Large intestine (tissue), 3 donors: Measurements from ENCODE around the gene ZNF692. TPM values are rescaled to one million over a fixed set of nuclear protein-coding genes. Genes with fewer than 3 reads are reported as not detected.
A peak's percentile ranks its signal among the peaks of the same experiment; 100 is the strongest.

ENCODE experiments used
- DNase-seq, 2 donors: peaks; one replicate each; pipeline versions ENCODE4 v3.0.0 to v3.0.0-alpha.2; 2013
- H3K27ac ChIP-seq: one replicate; pipeline ENCODE4 v1.5.1; 2013; ENCODE audit warnings: low read length
- H3K27me3 ChIP-seq: 2 replicates; pipeline ENCODE4 v1.6.1; 2013; ENCODE audit warnings: low read length; ENCODE audit not compliant: control insufficient read depth, insufficient read depth
- H3K36me3 ChIP-seq: 2 replicates; pipeline ENCODE4 v1.6.1; 2013; ENCODE audit warnings: low read length; ENCODE audit not compliant: control insufficient read depth, insufficient read depth
- H3K4me1 ChIP-seq: one replicate; pipeline ENCODE4 v1.6.1; 2013; ENCODE audit warnings: low read length; ENCODE audit not compliant: control insufficient read depth, insufficient read depth
- H3K4me3 ChIP-seq: one replicate; pipeline ENCODE4 v1.5.1; 2013; ENCODE audit warnings: low read length
- H3K9me3 ChIP-seq: one replicate; pipeline ENCODE4 v1.6.1; 2013; ENCODE audit warnings: mild to moderate bottlenecking, low read depth, low read length, moderate library complexity; ENCODE audit not compliant: control insufficient read depth
- WGBS: methylation state at CpG from one replicate; pipeline ENCODE4 v1.1.5; 2013; ENCODE audit warnings: low lambda C conversion rate; ENCODE audit not compliant: insufficient coverage; 5-methylcytosine and 5-hydroxymethylcytosine counted together
- polyA plus RNA-seq: library from polyadenylated mRNA; unstranded; fragments of 120-200 nt; gene quantifications from one replicate; pipeline ENCODE4 v1.2.1, GENCODE V29; 2013

Gene ZNF692
- polyA plus RNA-seq, 1 donor, result 58.4 TPM

DNA sequence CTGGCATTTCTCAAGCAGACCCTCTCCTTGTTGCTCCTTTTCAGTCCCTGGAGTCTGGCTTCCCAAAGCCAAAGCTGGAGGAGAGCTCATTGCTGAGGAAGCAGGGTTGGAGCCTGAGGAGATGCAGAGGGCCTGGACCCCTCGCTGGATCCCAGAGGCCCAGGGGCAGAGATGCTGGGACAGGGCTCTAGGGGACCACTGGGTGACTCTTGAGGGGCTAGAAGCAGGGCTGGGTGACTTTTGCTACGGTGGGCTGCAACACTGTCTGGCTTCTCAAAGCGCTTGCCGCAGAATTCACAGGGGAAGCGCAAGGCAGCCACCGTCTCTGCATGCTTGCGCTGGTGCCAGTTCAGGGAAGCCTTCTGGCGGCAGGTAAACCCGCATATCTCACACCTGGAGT is 8.8 kb downstream of the ZNF692 start:
- H3K27me3 ChIP-seq, result no peaks in the 10 kb centered on the region
- peaks cover 8% of the 10 kb centered on the region for H3K9me3 ChIP-seq
- DNase-seq, result no peak
- no CpG with 5 or more reads among the region's 9 CpGs for WGBS
- no peaks in the 10 kb centered on the region for H3K4me1 ChIP-seq
- no peak overlapping the region for H3K4me3 ChIP-seq
- H3K36me3 ChIP-seq, result peaks cover 80% of the 10 kb centered on the region
- no peak overlapping the region for H3K27ac ChIP-seq

DNA sequence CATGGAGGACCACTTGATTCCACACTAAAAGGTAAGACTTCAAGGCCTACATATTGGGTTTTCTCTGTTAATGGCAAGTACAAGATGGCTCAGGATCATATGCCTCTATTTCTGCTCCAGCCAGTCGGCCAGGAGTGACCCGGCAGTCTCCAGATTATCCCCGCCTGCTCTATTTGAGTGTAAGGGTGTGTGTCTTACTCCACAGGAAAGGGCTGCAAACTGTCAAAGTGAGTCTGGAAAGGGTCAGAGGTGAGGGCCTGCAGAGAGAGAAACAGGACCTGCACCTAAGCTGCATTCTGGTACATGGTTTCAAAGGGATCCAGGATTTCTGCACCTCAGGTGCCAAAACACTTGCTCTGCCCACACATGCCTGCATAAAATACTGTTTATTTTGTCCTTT is 9.2 kb downstream of the ZNF692 start:
- no peak overlapping the region for H3K27ac ChIP-seq
- H3K4me3 ChIP-seq, result no peak overlapping the region
- H3K4me1 ChIP-seq, result no peaks in the 10 kb centered on the region
- no CpG with 5 or more reads among the region's 3 CpGs for WGBS
- H3K36me3 ChIP-seq, result peaks cover 81% of the 10 kb centered on the region
- peaks cover 8% of the 10 kb centered on the region for H3K9me3 ChIP-seq
- DNase-seq, result no peak
- no peaks in the 10 kb centered on the region for H3K27me3 ChIP-seq

DNA sequence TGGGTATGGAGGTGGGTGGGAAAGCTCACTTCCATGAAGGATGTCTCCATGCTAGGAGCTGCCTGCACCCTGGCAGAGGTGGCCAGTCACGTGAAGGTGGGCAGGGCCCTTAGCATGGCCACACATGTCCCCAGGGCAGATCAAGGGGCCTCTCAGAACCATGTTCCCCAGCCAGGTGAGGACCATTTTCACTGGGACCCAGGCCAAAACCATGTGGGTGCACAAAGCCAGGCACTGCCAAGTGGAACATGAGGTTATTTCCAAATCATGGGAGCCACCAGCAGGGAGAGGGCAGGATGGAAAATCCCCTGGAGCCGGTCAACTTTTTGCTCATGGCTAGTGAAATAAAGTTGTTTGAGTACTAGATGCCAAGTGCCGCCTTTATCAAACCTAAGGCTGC is 9.7 kb downstream of the ZNF692 start:
- WGBS, result no CpG with 5 or more reads among the region's 3 CpGs
- H3K4me3 ChIP-seq, result no peak overlapping the region
- no peaks in the 10 kb centered on the region for H3K4me1 ChIP-seq
- DNase-seq, result no peak
- no peak overlapping the region for H3K27ac ChIP-seq
- no peaks in the 10 kb centered on the region for H3K27me3 ChIP-seq
- H3K36me3 ChIP-seq, result peaks cover 85% of the 10 kb centered on the region
- peaks cover 8% of the 10 kb centered on the region for H3K9me3 ChIP-seq

DNA sequence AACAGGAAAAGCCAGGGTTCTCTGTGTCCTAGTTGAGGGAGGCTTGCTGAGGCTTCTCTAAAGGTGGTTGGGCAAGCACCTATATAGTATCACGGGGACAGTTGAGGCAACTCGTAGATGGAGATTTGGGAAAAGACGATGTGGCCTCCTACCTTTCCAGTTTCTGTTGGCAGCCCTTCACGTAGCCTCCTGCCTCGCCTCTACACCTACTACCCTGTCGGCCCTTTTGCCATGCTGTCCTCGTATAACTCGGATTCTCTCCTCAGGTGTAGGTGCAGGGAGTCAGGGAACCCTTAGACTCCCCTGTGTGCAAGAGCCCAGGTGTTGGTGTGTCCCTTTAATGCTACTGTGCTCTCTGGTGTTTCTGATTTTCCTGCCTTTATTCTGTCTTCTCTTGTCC is 10.3 kb downstream of the ZNF692 start:
- DNase-seq, result no peak
- H3K4me3 ChIP-seq, result no peak overlapping the region
- no peaks in the 10 kb centered on the region for H3K27me3 ChIP-seq
- H3K36me3 ChIP-seq, result peaks cover 80% of the 10 kb centered on the region
- H3K9me3 ChIP-seq, result peaks cover 8% of the 10 kb centered on the region
- no CpG with 5 or more reads among the region's 8 CpGs for WGBS
- no peaks in the 10 kb centered on the region for H3K4me1 ChIP-seq
- H3K27ac ChIP-seq, result no peak overlapping the region

DNA sequence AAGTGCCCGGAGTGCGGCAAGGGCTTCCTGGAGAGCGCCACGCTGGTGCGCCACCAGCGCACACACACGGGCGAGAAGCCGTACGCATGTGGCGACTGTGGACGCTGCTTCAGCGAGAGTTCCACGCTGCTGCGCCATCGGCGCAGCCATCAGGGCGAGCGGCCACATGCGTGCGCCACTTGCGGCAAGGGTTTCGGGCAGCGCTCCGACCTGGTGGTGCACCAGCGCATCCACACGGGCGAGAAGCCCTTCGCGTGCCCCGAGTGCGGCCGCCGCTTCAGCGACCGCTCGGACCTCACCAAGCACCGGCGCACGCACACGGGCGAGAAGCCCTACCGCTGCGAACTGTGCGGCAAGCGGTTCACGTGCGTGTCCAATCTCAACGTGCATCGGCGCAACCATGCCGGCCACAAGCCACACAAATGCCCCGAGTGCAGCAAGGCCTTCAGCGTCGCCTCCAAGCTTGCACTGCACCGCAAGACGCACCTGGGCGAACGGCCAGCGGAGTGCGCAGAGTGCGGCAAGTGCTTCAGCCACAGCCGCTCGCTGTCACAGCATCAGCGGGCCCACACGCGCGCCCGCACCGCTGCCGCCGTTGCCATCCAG is 10.8 kb downstream of the ZNF692 start:
- Histone ChIP-seq H3K9me3 (peaks cover 8% of the 10 kb centered on the region), H3K27ac (no peak overlapping the region), H3K4me1 (no peaks in the 10 kb centered on the region), H3K27me3 (no peaks in the 10 kb centered on the region), H3K36me3 (peaks cover 76% of the 10 kb centered on the region), H3K4me3 (no peak overlapping the region)
- DNase-seq, result no peak
- WGBS, result no CpG with 5 or more reads among the region's 72 CpGs

DNA sequence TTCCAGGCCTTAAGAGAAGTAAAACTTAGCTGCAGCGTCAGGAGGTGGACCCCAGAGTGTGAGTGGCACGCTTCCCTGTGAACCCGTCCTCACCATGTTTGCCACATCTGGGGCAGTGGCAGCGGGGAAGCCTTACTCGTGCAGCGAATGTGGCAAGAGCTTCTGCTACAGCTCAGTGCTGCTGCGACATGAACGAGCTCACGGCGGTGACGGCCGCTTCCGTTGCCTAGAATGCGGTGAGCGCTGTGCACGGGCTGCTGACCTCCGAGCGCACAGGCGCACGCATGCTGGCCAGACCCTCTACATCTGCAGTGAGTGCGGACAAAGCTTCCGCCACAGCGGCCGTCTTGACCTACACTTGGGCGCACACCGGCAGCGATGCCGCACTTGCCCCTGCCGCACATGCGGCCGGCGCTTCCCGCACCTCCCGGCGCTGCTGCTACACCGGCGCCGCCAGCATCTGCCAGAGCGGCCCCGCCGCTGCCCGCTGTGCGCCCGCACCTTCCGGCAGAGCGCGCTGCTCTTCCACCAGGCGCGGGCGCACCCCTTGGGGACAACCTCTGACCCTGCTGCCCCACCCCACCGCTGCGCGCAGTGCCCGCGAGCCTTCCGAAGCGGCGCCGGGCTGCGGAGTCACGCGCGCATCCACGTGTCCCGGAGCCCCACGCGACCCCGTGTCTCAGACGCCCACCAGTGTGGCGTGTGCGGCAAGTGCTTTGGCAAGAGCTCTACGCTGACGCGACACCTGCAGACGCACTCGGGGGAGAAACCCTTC is 11.5 kb downstream of the ZNF692 start:
- DNase-seq, result no peak
- Histone ChIP-seq H3K4me3 (no peak overlapping the region), H3K9me3 (peaks cover 8% of the 10 kb centered on the region), H3K4me1 (no peaks in the 10 kb centered on the region), H3K27ac (no peak overlapping the region), H3K36me3 (peaks cover 81% of the 10 kb centered on the region), H3K27me3 (no peaks in the 10 kb centered on the region)
- no CpG with 5 or more reads among the region's 76 CpGs for WGBS

DNA sequence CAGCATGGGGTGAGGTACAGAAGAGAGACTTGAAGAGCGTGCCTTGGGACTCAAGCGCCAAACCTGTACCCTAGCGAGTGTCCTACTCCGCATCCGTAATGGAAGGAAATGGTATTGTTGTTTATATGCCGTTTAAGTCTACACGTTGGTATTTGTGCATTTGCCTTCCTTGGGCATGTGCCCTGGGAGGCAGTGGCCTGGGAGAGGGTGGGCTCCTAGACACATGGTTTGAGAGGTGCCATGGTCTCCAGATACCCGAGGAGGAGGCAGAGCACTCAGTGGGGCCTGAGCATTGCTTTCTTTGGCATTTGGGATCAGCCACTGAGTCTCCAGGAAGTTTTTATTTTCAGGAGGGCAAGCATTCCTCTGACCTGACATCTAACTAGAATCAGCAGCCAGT is 14.4 kb downstream of the ZNF692 start:
- no peaks in the 10 kb centered on the region for H3K27me3 ChIP-seq
- H3K27ac ChIP-seq, result no peak overlapping the region
- H3K9me3 ChIP-seq, result peaks cover 8% of the 10 kb centered on the region
- WGBS, result no CpG with 5 or more reads among the region's 8 CpGs
- H3K4me3 ChIP-seq, result no peak overlapping the region
- peaks cover under 1% of the 10 kb centered on the region for H3K4me1 ChIP-seq
- H3K36me3 ChIP-seq, result peaks cover 60% of the 10 kb centered on the region
- DNase-seq, result no peak

DNA sequence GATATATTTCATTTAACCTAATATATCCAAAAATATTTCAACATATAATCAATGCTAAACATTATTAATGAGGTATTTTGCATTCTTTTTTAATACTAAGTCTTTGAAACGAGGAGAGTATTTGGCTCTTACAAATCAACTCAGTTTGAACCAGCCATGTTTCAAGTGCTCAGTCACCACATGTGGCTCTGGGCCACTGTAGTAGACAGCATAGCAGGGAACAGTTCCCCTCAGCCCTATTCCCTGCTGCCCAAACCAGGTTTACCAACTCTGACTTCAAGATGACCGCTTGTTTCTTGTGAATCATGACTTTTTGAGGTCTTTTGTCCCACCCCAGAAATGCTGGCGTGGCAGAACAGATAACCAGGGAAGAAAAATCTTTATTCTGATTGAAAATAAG is 15.2 kb downstream of the ZNF692 start:
- Histone ChIP-seq H3K4me1 (peaks cover 7% of the 10 kb centered on the region), H3K36me3 (peaks cover 52% of the 10 kb centered on the region), H3K9me3 (peaks cover 8% of the 10 kb centered on the region), H3K27me3 (no peaks in the 10 kb centered on the region), H3K4me3 (no peak overlapping the region), H3K27ac (no peak overlapping the region)
- DNase-seq, result no peak
- WGBS, result 83% methylated on average over 1 of the region's 3 CpGs

DNA sequence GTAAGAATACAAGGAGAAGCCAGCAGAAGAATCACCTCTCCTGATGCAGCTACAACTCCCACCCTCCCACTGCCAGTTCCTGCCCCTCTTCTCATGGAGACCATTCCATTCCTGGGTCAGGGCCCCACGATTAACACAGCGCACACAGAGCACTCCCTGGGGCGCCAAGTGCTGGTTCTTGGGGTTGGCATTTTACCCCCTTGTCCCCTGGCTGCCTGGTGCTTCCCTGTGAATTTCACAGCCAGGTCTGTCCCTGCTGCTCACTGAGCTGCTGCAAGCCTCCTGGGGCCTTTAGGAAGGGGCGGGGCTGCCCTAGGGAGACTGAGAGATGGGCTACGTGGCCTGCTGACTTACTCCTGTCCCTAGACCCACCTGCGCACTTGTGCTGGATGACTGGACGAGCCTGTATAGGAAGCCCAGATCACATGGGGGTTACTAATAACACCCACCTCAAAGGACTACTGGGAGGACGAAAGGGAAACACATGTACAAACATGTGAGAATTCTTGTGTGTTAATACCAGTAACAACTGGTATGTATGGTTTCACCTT is 16.0 kb downstream of the ZNF692 start:
- no peak for DNase-seq
- H3K27ac ChIP-seq, result no peak overlapping the region
- peaks cover 7% of the 10 kb centered on the region for H3K4me1 ChIP-seq
- whole genome bisulfite sequencing, result no CpG with 5 or more reads among the region's 8 CpGs
- H3K4me3 ChIP-seq, result no peak overlapping the region
- peaks cover 44% of the 10 kb centered on the region for H3K36me3 ChIP-seq
- H3K9me3 ChIP-seq, result peaks cover 2% of the 10 kb centered on the region
- H3K27me3 ChIP-seq, result no peaks in the 10 kb centered on the region

DNA sequence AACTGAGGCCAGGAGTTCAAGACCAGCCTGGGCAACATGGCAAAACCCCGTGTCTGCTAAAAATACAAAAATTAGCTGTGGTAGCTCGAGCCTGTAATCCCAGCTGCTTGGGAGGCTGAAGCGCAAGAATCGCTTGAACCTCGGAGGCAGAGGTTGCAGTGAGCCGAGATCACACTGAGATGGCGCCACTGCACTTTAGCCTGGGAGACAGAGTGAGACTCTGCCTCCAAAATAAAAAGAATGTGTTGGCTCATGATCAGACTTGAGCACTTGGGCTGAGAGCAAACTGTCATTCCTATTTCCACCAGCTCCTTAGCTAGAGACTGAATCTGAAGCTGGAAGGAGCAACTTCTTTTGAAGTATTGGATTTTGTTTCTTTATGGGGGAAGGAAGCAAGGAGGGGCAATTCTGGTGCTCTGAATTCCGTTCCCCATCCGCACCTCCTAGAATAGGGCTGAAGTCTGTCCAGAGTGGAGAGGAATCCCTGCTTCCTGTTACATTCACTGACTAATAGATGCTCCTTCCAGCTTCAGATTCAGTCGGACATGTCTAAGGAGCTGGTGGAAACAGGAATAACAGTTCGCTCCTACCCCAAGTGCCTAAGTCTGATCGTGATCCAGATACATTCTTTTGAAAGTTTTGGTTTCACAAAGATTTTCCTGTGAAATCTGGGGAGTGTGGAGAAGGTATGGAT is 17.0 kb downstream of the ZNF692 start:
- no peak overlapping the region for H3K27ac ChIP-seq

More for the DNA sequence above, 17.0 kb downstream of the ZNF692 start:
- no CpG with 5 or more reads among the region's 12 CpGs for WGBS
- H3K9me3 ChIP-seq, result no peaks in the 10 kb centered on the region
- no peak overlapping the region for H3K4me3 ChIP-seq
- peaks cover 12% of the 10 kb centered on the region for H3K4me1 ChIP-seq
- peak in 1 of 2 donors; percentile 30 for DNase-seq
- H3K27me3 ChIP-seq, result no peaks in the 10 kb centered on the region
- peaks cover 37% of the 10 kb centered on the region for H3K36me3 ChIP-seq
